CD4-positive, alpha-beta T cell treated with Interleukin-6 for 4 hours (primary cell): ENCODE measurements around the gene KRR1.

Experiments
- DNase-seq: peaks from one replicate; pipeline ENCODE4 v3.0.0-alpha.2; 2020; ENCODE audit warnings: mixed read lengths

KRR1 gene

GRCh38 chr12:75511116-75512048 is at the start of gene KRR1:
Gene KRR1, minus strand, starts transcription at chr12:75511609. Its CDS starts 12 bp downstream, at chr12:75511597.
- DNase-seq: peak; percentile 90

- DNase-seq: no peak
Measured at GRCh38 chr12:75560167-75560566, 48.8 kb upstream of the KRR1 start.

- no peak for DNase-seq
Measured at GRCh38 chr12:75558287-75558686, 46.9 kb upstream of the KRR1 start.

- DNase-seq: no peak
Measured at GRCh38 chr12:75556311-75556899, 45.0 kb upstream of the KRR1 start.

GRCh38 chr12:75554556-75554880 is 43.1 kb upstream of the KRR1 start:
- no peak for DNase-seq

GRCh38 chr12:75553836-75554555 is 42.6 kb upstream of the KRR1 start:
- DNase-seq: no peak

GRCh38 chr12:75553398-75553797 is 42.0 kb upstream of the KRR1 start:
- DNase-seq: no peak

GRCh38 chr12:75551477-75551876 is 40.1 kb upstream of the KRR1 start:
- DNase-seq: no peak

- no peak for DNase-seq
Measured at GRCh38 chr12:75550401-75551240, 39.2 kb upstream of the KRR1 start.

- DNase-seq: no peak
Measured at GRCh38 chr12:75549989-75550388, 38.6 kb upstream of the KRR1 start.

GRCh38 chr12:75548879-75549278 is 37.5 kb upstream of the KRR1 start:
- no peak for DNase-seq

- DNase-seq: no peak
Measured at GRCh38 chr12:75545636-75546035, 34.2 kb upstream of the KRR1 start.

GRCh38 chr12:75543529-75543928 is 32.1 kb upstream of the KRR1 start:
- DNase-seq: no peak

GRCh38 chr12:75542942-75543341 is 31.5 kb upstream of the KRR1 start:
- no peak for DNase-seq

GRCh38 chr12:75539889-75540288 is 28.5 kb upstream of the KRR1 start:
- DNase-seq: no peak

GRCh38 chr12:75533239-75533638 is 21.8 kb upstream of the KRR1 start:
- no peak for DNase-seq

GRCh38 chr12:75529826-75530225 is 18.4 kb upstream of the KRR1 start:
- DNase-seq: no peak

GRCh38 chr12:75529316-75529715 is 17.9 kb upstream of the KRR1 start:
- no peak for DNase-seq

- DNase-seq: no peak
Measured at GRCh38 chr12:75528692-75529091, 17.3 kb upstream of the KRR1 start.

- no peak for DNase-seq
Measured at GRCh38 chr12:75528272-75528671, 16.9 kb upstream of the KRR1 start.

- DNase-seq: no peak
Measured at GRCh38 chr12:75526655-75527511, 15.5 kb upstream of the KRR1 start.

- DNase-seq: no peak
Measured at GRCh38 chr12:75525263-75525662, 13.9 kb upstream of the KRR1 start.
